LNCAP (cell line): ENCODE results near the gene KNG1.

ENCODE experiments used
- TF ChIP-seq, protein P1 (sequence below): fragments of 450-650 bp; IDR thresholded peaks from 2 replicates; pipeline ENCODE4 v1.5.1; 2017; ENCODE audit warnings: mild to moderate bottlenecking

KNG1 gene

DNA sequence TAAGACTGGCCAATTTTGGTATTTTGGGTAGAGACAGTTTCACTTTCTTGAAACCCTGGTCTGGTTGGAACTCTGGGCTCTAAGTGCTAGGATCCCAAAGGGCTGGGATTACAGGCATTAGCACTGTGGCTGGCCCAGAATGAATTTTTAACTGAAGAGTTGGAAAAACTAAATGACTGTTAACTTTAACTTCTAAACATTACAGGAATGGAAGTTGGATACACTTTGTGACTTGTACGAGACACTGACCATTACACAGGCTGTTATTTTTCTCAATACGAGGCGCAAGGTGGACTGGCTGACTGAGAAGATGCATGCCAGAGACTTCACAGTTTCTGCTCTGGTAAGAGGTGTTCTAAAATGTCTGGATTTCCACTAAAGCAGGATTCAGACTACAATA, 69.8 kb downstream of the KNG1 start:
- TF ChIP-seq, protein P1, sequence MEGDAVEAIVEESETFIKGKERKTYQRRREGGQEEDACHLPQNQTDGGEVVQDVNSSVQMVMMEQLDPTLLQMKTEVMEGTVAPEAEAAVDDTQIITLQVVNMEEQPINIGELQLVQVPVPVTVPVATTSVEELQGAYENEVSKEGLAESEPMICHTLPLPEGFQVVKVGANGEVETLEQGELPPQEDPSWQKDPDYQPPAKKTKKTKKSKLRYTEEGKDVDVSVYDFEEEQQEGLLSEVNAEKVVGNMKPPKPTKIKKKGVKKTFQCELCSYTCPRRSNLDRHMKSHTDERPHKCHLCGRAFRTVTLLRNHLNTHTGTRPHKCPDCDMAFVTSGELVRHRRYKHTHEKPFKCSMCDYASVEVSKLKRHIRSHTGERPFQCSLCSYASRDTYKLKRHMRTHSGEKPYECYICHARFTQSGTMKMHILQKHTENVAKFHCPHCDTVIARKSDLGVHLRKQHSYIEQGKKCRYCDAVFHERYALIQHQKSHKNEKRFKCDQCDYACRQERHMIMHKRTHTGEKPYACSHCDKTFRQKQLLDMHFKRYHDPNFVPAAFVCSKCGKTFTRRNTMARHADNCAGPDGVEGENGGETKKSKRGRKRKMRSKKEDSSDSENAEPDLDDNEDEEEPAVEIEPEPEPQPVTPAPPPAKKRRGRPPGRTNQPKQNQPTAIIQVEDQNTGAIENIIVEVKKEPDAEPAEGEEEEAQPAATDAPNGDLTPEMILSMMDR: no peak

DNA sequence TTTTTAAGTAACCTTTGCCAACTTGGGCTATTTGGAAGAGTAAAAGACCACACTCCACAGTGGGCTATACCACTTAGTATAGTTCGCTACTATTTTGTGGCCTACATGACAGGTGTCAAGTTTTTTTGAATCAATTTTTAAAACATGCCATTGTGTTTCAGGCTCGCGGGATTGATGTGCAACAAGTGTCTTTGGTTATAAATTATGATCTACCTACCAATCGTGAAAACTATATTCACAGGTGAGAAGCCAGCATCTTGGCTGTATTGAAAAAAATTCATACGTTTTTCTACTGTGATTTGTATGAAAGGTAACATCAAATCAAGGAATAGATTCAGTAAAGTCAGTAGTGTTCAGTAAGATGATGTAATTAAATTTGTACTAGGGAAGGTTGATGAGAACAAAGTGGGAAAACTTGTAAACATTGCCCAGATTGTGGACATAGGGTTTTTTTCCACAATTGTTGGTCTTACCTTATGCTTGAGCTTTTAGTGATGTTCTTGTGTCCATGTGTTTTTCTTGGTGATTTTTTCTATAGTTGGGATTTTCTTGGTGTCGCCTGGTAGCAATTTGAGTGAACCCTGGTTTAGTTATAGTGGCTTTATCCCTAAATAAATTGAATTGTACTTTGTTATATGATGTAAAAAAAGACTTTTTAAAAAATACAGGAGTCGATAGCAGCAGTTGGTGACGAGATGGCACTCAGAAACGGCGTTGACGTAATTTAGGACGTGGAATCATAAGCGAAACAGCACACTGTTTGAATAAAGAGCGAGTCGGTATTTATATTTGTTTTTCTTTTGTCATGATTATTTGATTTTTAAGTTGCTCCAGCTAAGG, 70.7 kb downstream of the KNG1 start:
- TF ChIP-seq, protein P1: no peak

DNA sequence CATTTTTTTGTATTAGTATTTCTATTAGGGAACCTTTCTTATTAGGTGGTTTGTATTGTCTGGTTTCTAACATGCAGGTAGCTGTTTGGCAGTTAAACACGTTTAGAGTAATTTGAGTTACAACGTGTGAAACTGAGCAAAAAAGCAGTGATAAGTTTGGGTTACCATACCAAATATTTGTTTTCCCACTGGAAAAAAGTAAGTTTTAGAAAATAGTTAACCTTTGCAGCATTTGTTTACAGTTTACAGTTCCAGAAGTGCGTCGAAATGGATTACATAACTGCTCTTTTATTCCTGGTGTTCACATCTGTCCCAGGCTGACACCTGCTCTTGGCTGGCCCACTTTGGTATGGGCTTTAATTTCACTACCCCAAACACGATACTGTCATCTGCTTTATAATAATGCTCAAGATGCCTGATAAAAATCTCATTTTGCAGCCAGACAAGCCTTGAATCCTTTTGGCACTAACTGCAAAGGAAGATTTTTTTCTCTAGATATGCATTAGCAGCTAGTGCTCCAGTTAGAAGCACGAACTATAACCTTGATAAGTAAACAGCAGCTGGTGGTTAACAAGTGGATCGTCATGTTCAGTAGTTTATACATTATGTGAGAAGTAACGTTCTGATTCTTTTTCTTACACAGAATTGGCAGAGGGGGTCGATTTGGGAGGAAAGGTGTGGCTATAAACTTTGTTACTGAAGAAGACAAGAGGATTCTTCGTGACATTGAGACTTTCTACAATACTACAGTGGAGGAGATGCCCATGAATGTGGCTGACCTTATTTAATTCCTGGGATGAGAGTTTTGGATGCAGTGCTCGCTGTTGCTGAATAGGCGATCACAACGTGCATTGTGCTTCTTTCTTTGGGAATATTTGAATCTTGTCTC, 71.6 kb downstream of the KNG1 start:
- TF ChIP-seq, protein P1: no peak

DNA sequence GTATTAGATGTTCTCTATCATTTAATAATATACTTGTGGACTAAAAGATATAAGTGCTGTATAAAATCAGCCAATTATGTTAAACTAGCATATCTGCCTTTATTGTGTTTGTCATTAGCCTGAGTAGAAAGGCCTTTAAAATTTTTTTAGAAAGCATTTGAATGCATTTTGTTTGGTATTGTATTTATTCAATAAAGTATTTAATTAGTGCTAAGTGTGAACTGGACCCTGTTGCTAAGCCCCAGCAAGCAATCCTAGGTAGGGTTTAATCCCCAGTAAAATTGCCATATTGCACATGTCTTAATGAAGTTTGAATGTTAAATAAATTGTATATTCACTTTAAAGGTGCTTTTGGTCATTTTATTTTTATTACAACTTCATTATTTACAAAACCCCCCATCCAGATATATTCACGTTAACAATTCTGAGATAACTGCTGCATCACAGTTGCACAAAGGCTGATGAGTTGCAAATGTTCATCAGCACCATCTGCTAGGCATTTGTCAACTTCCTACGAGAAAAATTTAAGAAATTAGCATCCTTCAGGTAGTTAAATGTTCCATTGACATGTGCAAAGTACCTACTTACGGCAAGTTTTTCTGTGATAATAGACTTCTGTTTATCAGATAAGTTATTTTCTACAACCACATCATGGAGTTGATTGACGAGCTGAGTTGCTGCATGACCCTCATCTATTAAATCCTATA, 72.5 kb downstream of the KNG1 start:
- TF ChIP-seq, protein P1: no peak

DNA sequence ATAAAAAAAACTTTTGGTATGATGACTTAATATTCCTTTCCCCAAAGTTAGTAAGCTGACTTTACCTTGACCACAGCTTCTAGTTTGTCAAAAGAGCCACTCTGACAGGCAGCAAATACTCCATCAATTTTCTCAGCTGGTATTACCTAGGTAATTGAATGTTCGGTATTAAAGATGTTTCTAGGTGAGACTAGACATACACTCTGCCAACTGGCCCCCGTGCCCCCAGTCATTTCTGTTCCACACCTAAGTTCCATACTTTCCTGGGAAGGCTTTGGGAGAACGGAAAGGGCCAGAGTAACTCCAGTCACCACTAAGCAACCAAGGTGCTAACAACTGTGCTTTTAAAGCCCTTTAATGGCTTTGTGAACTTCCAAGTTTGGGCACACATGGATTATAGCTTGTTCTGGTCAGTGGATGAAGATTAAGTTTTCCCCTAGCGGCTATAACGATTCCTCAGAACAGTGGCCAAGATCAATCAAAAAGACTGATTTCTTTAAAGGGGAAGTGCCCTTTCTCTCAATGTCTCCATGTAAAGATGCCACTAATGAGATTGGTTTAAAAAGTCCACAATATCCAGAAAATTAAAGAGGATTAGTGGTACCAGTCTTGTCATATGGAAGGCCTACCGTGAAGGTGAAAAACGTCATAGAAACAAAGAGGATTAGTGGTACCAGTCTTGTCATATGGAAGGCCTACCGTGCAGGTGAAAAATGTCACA, 73.3 kb downstream of the KNG1 start:
- TF ChIP-seq, protein P1: no peak
